ENCODE measurements around the gene KAZN. TPM values are rescaled to one million over a fixed set of nuclear protein-coding genes. Genes with fewer than 3 reads are reported as not detected.
A peak's percentile ranks its signal among the peaks of the same experiment; 100 is the strongest.

Gene KAZN
- total and polyA plus RNA-seq, 8 donors, result 11.1 to 37.5 (median 30.2) TPM

DNA sequence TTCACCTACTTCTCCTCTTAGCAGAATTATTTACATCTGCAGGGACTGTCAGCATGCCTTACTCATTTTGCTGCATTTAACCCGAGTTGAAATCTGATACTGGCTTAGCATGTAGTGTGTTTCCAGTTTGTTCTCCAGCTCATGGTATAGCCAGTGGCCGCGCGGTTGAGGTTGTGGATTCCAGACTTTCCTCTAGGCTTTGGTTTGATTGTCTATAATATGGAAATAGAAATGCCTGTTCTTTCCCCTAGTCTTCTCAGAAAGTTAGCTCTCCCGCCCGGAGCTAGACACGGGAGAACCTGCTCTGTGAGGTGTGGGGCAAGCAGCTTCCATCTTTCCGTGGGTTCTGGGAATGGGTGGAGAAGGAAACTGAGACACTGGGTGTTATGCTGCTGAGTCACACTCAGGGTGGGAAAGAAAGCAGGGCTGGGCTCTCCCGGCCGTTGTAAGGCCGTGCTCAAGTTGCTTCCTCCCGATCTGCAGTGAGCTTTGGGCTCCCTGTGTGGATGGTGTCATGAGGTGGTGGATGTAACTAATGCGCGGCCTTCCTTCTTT is 348.3 kb downstream of the KAZN start:
- ATAC-seq (peak; percentile 29), DNase-seq (peak in 1 of 4 donors; percentile 41)
- H3K4me3 ChIP-seq, result peak overlapping the region in 1 of 2 donors; percentile 0
- TF ChIP-seq, protein P1, sequence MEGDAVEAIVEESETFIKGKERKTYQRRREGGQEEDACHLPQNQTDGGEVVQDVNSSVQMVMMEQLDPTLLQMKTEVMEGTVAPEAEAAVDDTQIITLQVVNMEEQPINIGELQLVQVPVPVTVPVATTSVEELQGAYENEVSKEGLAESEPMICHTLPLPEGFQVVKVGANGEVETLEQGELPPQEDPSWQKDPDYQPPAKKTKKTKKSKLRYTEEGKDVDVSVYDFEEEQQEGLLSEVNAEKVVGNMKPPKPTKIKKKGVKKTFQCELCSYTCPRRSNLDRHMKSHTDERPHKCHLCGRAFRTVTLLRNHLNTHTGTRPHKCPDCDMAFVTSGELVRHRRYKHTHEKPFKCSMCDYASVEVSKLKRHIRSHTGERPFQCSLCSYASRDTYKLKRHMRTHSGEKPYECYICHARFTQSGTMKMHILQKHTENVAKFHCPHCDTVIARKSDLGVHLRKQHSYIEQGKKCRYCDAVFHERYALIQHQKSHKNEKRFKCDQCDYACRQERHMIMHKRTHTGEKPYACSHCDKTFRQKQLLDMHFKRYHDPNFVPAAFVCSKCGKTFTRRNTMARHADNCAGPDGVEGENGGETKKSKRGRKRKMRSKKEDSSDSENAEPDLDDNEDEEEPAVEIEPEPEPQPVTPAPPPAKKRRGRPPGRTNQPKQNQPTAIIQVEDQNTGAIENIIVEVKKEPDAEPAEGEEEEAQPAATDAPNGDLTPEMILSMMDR (IDR thresholded peaks at IDR 0.05), result no peak
- H3K27me3 ChIP-seq, result no peaks in the 10 kb centered on the region
- H3K36me3 ChIP-seq, result no peaks in the 10 kb centered on the region
- no peaks in the 10 kb centered on the region for H3K9me3 ChIP-seq
- peaks cover 23 to 28% of the 10 kb centered on the region in 2 donors for H3K4me1 ChIP-seq
- intact Hi-C loops (cut with DNase I), result no loop called here
- peak overlapping the region; percentile 63 to 78 for H3K27ac ChIP-seq

GRCh38 chr1:14947421-14947820 is 348.9 kb downstream of the KAZN start:
- DNase-seq (no peak), ATAC-seq (no peak)
- Histone ChIP-seq H3K4me3 (no peak overlapping the region), H3K36me3 (no peaks in the 10 kb centered on the region), H3K9me3 (no peaks in the 10 kb centered on the region), H3K27me3 (no peaks in the 10 kb centered on the region), H3K27ac (peak overlapping the region; percentile 63 to 78), H3K4me1 (peaks cover 23 to 26% of the 10 kb centered on the region in 2 donors)
- intact Hi-C loops (cut with DNase I), result no loop called here
- TF ChIP-seq, protein P1 (IDR thresholded peaks at IDR 0.05), result no peak

GRCh38 chr1:14948112-14948652 is 349.7 kb downstream of the KAZN start:
- TF ChIP-seq, protein P1 (IDR thresholded peaks at IDR 0.05), result no peak
- Histone ChIP-seq H3K9me3 (no peaks in the 10 kb centered on the region), H3K27me3 (no peaks in the 10 kb centered on the region), H3K27ac (no peak overlapping the region), H3K4me3 (no peak overlapping the region), H3K36me3 (no peaks in the 10 kb centered on the region), H3K4me1 (peaks cover 23 to 24% of the 10 kb centered on the region in 2 donors)
- ATAC-seq, result no peak
- intact Hi-C loops (cut with DNase I), result no loop called here
- no peak for DNase-seq

- H3K27ac ChIP-seq, result peak overlapping the region in 1 of 2 donors; percentile 2
- ATAC-seq, result no peak
- no peaks in the 10 kb centered on the region for H3K27me3 ChIP-seq
- intact Hi-C loops (cut with DNase I), result no loop called here
- H3K36me3 ChIP-seq, result no peaks in the 10 kb centered on the region
- TF ChIP-seq, protein P1 (IDR thresholded peaks at IDR 0.05), result no peak
- H3K4me3 ChIP-seq, result no peak overlapping the region
- H3K9me3 ChIP-seq, result peaks cover 0 to 4% of the 10 kb centered on the region in 2 donors
- peaks cover 23 to 24% of the 10 kb centered on the region in 2 donors for H3K4me1 ChIP-seq
- DNase-seq, result no peak
Measured at GRCh38 chr1:14949270-14949835, 350.9 kb downstream of the KAZN start.

- H3K27ac ChIP-seq, result peak overlapping the region in 1 of 2 donors; percentile 2
- no peak overlapping the region for H3K4me3 ChIP-seq
- no peak for DNase-seq
- intact Hi-C loops (cut with DNase I), result no loop called here
- no peak for ATAC-seq
- TF ChIP-seq, protein P1 (IDR thresholded peaks at IDR 0.05), result no peak
- H3K4me1 ChIP-seq, result peaks cover 17 to 18% of the 10 kb centered on the region in 2 donors
- H3K9me3 ChIP-seq, result peaks cover 0 to 4% of the 10 kb centered on the region in 2 donors
- H3K36me3 ChIP-seq, result no peaks in the 10 kb centered on the region
- H3K27me3 ChIP-seq, result no peaks in the 10 kb centered on the region
Measured at GRCh38 chr1:14949836-14950713, 351.6 kb downstream of the KAZN start.

All from left lung (tissue), 10 donors.